K562 (cell line): ENCODE data around the gene LY6G6F. TPM values are rescaled to one million over a fixed set of nuclear protein-coding genes. Genes with fewer than 3 reads are reported as not detected.

Experiments used
- BHLHE40 ChIP-seq: IDR thresholded peaks from 2 replicates; pipeline ENCODE4 v1.6.1; 2011; ENCODE audit warnings: low read length, improper control_type of control experiment
- CHD1 ChIP-seq: fragments of 200-600 bp; sonication (generic); IDR thresholded peaks from one replicate; pipeline ENCODE4 v1.6.1; 2012; ENCODE audit warnings: mild to moderate bottlenecking, moderate library complexity, low read length, inconsistent platforms
- ID3 ChIP-seq, 2 experiments: fragments of 250-450 bp in 1 of 2; fragments of 450-650 bp in 1 of 2; sonication (Bioruptor Pico) in 1 of 2; IDR thresholded peaks; 2 replicates each; pipeline versions ENCODE4 v1.6.1 to v1.8.0; 2016 to 2021; ENCODE audit warnings: mild to moderate bottlenecking in 2 of 2, moderate library complexity in 2 of 2, missing compliant biosample characterization in 1 of 2, missing genetic modification characterization in 1 of 2
- MYC ChIP-seq, 2 experiments: fragments of 250-450 bp in 1 of 2; sonication (Bioruptor Pico) in 1 of 2; IDR thresholded peaks; 2 replicates each; pipeline versions ENCODE4 v1.5.1 to v1.6.1; 2012 to 2021; ENCODE audit warnings: low read depth in 2 of 2, borderline replicate concordance in 1 of 2, improper control_type of control experiment in 1 of 2, low read length in 1 of 2, mild to moderate bottlenecking in 1 of 2, moderate library complexity in 1 of 2
- REST ChIP-seq, 2 experiments: fragments of 450-650 bp; formaldehyde crosslinking in 1 of 2; IDR thresholded peaks; 2 replicates each; pipeline versions ENCODE4 v1.4.0 to v1.6.1; 2014 to 2020; ENCODE audit warnings: mild to moderate bottlenecking in 2 of 2, borderline replicate concordance in 1 of 2, low read depth in 1 of 2
- SRSF7 ChIP-seq: fragments of 200-400 bp; formaldehyde crosslinking; optimal IDR thresholded peaks from 2 replicates; pipeline ENCODE3; 2017; ENCODE audit warnings: mild to moderate bottlenecking, low read depth, low read length
- polyA plus RNA-seq, 8 experiments: library from polyadenylated mRNA; depleted of rRNA in 4 of 8; stranded (reverse) in 5 of 8; unstranded in 3 of 8; fragments of >200 nt; fragmentation: Nextera tagmentation in 2 of 8; fragmentation: Illumina TruSeq in 1 of 8; extraction: Ambion mirVana in 2 of 8; extraction: Trizol in 1 of 8; gene quantifications; 2 replicates each; pipeline versions ENCODE4 v1.2.1 to v1.2.3, GENCODE V29; 2011 to 2014; ENCODE audit warnings: inconsistent platforms in 1 of 8, missing spikeins in 1 of 8
- total RNA-seq, 7 experiments: library from RNA; depleted of rRNA in 6 of 7; stranded (reverse); fragments of >200 nt in 6 of 7; fragmentation: Illumina TruSeq in 2 of 7; extraction: Trizol in 2 of 7; gene quantifications; 2 replicates each; pipeline versions ENCODE4 v1.2.1 to v1.2.3, GENCODE V29; 2011 to 2021; ENCODE audit warnings: low replicate concordance in 1 of 7

The LY6G6F gene
- total and polyA plus RNA-seq, 9 of the 15 experiments (the other 6 are each of a cell fraction or from before 2014, with no cell fraction given): 0.14 to 0.50 (median 0.28) TPM; not detected in 2

DNA sequence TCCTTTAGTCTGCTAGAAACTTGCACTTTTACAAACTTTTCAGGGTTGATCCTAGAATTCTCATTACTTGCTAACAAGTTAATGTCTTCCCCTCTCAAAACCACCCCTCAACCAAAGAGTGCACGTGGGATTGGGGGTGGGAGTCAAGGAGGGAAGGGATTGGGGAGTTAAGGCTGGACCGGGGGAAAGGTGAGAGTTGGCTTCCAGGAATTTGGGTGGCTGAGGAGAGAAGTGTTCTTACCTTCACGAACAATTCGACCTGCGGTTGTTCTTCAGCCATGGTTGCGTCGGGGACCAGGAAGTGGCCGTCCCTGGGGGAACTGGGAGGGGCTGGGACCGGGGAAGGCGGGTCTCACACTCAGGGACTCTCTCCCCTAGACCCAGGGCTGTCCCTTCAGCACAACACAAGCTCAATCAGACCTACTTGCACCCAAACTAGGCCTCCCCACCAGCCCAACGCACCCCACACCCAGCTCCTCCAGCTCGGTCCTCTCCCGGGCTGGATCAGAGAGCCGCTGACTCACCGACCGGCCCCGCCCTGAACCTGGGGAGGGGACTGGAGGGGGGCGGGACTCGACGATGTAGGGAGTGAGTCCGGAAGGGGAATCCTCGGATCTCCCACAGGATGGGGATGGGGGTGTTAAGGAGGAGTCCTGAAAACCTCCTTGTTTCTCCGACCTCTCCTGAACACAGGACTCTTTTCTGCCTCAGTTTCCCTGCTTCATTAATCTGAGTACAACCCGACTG lies 29.5 kb downstream of the LY6G6F start, which contains the start of gene CLIC1 (continued):
- TF ChIP-seq ID3 (CRISPR knock-in tag; IDR thresholded peaks at IDR 0.05) (no peak), ID3 (tag; IDR thresholded peaks at IDR 0.05) (peak; percentile 62), SRSF7 (no peak), MYC (IDR thresholded peaks at IDR 0.05; ENCODE audit: low read depth, low read length) (peak; percentile 72), MYC (CRISPR knock-in tag; IDR thresholded peaks at IDR 0.05; ENCODE audit: borderline replicate concordance, low read depth) (peak; percentile 35; the same call in 1 of the 2 replicates), BHLHE40 (no peak; the same call in 1 of the 2 replicates), REST (IDR thresholded peaks at IDR 0.05; ENCODE audit: borderline replicate concordance) (no peak), REST (CRISPR knock-in tag; IDR thresholded peaks at IDR 0.05; ENCODE audit: low read depth) (peak; percentile 80; the same call in 1 of the 2 replicates), CHD1 (peak; percentile 97)
